HEK293 (cell line): ENCODE data around the gene SPACA5B.

Experiments used
- IKZF3 ChIP-seq: fragments of 450-650 bp; IDR thresholded peaks from 2 replicates; pipeline ENCODE4 v1.5.0; 2018; ENCODE audit warnings: missing biosample characterization, mild to moderate bottlenecking, missing genetic modification characterization, moderate library complexity
- MYNN ChIP-seq: fragments of 450-650 bp; formaldehyde crosslinking; IDR thresholded peaks from 2 replicates; pipeline ENCODE4 v1.5.1; 2016; ENCODE audit warnings: missing biosample characterization, missing genetic modification characterization, borderline replicate concordance
- SETDB1 ChIP-seq: IDR thresholded peaks from one replicate; pipeline ENCODE4 v1.6.1; 2017; ENCODE audit warnings: mild to moderate bottlenecking, low read length, moderate library complexity, mixed read lengths; ENCODE audit not compliant: insufficient read length
- TCF7L2 ChIP-seq: IDR thresholded peaks from 2 replicates; pipeline ENCODE4 v1.6.1; 2011; ENCODE audit warnings: low read depth, mild to moderate bottlenecking, inconsistent platforms, low read length, moderate library complexity, borderline replicate concordance
- YY1 ChIP-seq: fragments of 450-650 bp; formaldehyde crosslinking; IDR thresholded peaks from 2 replicates; pipeline ENCODE4 v1.5.1; 2018; ENCODE audit warnings: missing biosample characterization, missing genetic modification characterization
- ZNF449 ChIP-seq: fragments of 450-650 bp; formaldehyde crosslinking; IDR thresholded peaks from 2 replicates; pipeline ENCODE4 v1.5.1; 2017; ENCODE audit warnings: missing biosample characterization, mild to moderate bottlenecking, missing genetic modification characterization, moderate library complexity
- ZNF514 ChIP-seq: fragments of 450-650 bp; formaldehyde crosslinking; IDR thresholded peaks from 2 replicates; pipeline ENCODE4 v1.5.1; 2016; ENCODE audit warnings: missing biosample characterization, missing genetic modification characterization
- ZNF654 ChIP-seq: fragments of 450-650 bp; formaldehyde crosslinking; IDR thresholded peaks from 2 replicates; pipeline ENCODE4 v1.5.1; 2016; ENCODE audit warnings: low read depth, missing biosample characterization, missing genetic modification characterization
- ZNF747 ChIP-seq: fragments of 450-650 bp; formaldehyde crosslinking; IDR thresholded peaks from 2 replicates; pipeline ENCODE4 v1.5.1; 2016; ENCODE audit warnings: missing biosample characterization, missing genetic modification characterization
- ZSCAN4 ChIP-seq: fragments of 450-650 bp; formaldehyde crosslinking; IDR thresholded peaks from 2 replicates; pipeline ENCODE4 v1.5.1; 2017; ENCODE audit warnings: missing biosample characterization, missing genetic modification characterization
- TF ChIP-seq, protein P1 (sequence below): fragments of 450-650 bp; formaldehyde crosslinking; IDR thresholded peaks from 2 replicates; pipeline ENCODE4 v1.5.1; 2016; ENCODE audit warnings: missing biosample characterization, missing genetic modification characterization

- TF ChIP-seq TCF7L2: no peak
- no peak for TF ChIP-seq ZNF514 (tag by site-specific recombination)
- TF ChIP-seq, protein P1, sequence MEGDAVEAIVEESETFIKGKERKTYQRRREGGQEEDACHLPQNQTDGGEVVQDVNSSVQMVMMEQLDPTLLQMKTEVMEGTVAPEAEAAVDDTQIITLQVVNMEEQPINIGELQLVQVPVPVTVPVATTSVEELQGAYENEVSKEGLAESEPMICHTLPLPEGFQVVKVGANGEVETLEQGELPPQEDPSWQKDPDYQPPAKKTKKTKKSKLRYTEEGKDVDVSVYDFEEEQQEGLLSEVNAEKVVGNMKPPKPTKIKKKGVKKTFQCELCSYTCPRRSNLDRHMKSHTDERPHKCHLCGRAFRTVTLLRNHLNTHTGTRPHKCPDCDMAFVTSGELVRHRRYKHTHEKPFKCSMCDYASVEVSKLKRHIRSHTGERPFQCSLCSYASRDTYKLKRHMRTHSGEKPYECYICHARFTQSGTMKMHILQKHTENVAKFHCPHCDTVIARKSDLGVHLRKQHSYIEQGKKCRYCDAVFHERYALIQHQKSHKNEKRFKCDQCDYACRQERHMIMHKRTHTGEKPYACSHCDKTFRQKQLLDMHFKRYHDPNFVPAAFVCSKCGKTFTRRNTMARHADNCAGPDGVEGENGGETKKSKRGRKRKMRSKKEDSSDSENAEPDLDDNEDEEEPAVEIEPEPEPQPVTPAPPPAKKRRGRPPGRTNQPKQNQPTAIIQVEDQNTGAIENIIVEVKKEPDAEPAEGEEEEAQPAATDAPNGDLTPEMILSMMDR (tag by site-specific recombination): no peak
- TF ChIP-seq ZSCAN4 (tag by site-specific recombination): no peak
- no peak for TF ChIP-seq SETDB1
- no peak for TF ChIP-seq IKZF3 (tag by site-specific recombination)
- no peak for TF ChIP-seq YY1 (tag by site-specific recombination)
- TF ChIP-seq MYNN (tag by site-specific recombination): no peak
- TF ChIP-seq ZNF654 (tag by site-specific recombination): peak; percentile 57
- no peak for TF ChIP-seq ZNF747 (tag by site-specific recombination)
- TF ChIP-seq ZNF449: no peak
Observed at GRCh38 chrX:48083212-48083611, 47.2 kb upstream of the SPACA5B start.
